K562 (cell line): ENCODE data around the gene NCOA4. TPM values are rescaled to one million over a fixed set of nuclear protein-coding genes. Genes with fewer than 3 reads are reported as not detected.

ENCODE experiments used
- ARHGAP35 ChIP-seq: fragments of 450-650 bp; IDR thresholded peaks from 2 replicates; pipeline ENCODE4 v1.6.1; 2018; ENCODE audit not compliant: partially characterized antibody
- BACH1 ChIP-seq: fragments of 200-800 bp; sonication (Bioruptor generic); IDR thresholded peaks from 2 replicates; pipeline ENCODE4 v1.6.1; 2016; ENCODE audit warnings: missing genetic modification characterization, missing compliant biosample characterization
- CBFA2T3 ChIP-seq: fragments of 450-650 bp; IDR thresholded peaks from 2 replicates; pipeline ENCODE4 v1.6.1; 2017
- DACH1 ChIP-seq: fragments of 450-650 bp; IDR thresholded peaks from 2 replicates; pipeline ENCODE4 v1.6.1; 2018; ENCODE audit not compliant: partially characterized antibody
- EHMT2 ChIP-seq: fragments of 450-650 bp; IDR thresholded peaks from 2 replicates; pipeline ENCODE4 v1.6.1; 2018; ENCODE audit warnings: antibody characterized with exemption
- EWSR1 ChIP-seq: fragments of 450-650 bp; IDR thresholded peaks from 2 replicates; pipeline ENCODE4 v1.6.1; 2018; ENCODE audit warnings: borderline replicate concordance, mild to moderate bottlenecking, low read depth, moderate library complexity; ENCODE audit not compliant: partially characterized antibody
- HDAC1 ChIP-seq, 2 experiments: fragments of 450-650 bp; IDR thresholded peaks; 2 replicates each; pipeline ENCODE4 v1.6.1; 2016 to 2017; ENCODE audit warnings: inconsistent platforms in 1 of 2, mild to moderate bottlenecking in 1 of 2, moderate library complexity in 1 of 2
- HNRNPK ChIP-seq: fragments of 200-400 bp; formaldehyde crosslinking; IDR thresholded peaks from one replicate; pipeline ENCODE4 v1.6.1; 2018; ENCODE audit warnings: mild to moderate bottlenecking, low read depth, low read length; ENCODE audit not compliant: poor library complexity, severe bottlenecking
- MTF1 ChIP-seq: fragments of 250-450 bp; sonication (Bioruptor Pico); IDR thresholded peaks from 2 replicates; pipeline ENCODE4 v1.9.0; 2021; ENCODE audit warnings: moderate library complexity, mild to moderate bottlenecking, inconsistent platforms, borderline replicate concordance
- RAD21 ChIP-seq, 2 experiments: fragments of 250-450 bp in 1 of 2; fragments of 450-650 bp in 1 of 2; sonication (Bioruptor Pico) in 1 of 2; formaldehyde crosslinking in 1 of 2; IDR thresholded peaks in 1 of 2; conservative IDR thresholded peaks in 1 of 2; 2 replicates each; pipeline versions ENCODE4 v1.4.0 to v1.8.0; 2020 to 2022; ENCODE audit warnings: mild to moderate bottlenecking in 2 of 2, moderate library complexity in 1 of 2
- SMARCA4 ChIP-seq: fragments of 450-650 bp; IDR thresholded peaks from 2 replicates; pipeline ENCODE4 v1.6.1; 2016
- SRF ChIP-seq, 2 experiments: fragments of 250-450, 450-650 bp in 1 of 2; sonication (Bioruptor Pico) in 1 of 2; sonication (generic) in 1 of 2; formaldehyde crosslinking; IDR thresholded peaks; 2 replicates each; pipeline versions ENCODE4 v1.5.0 to v1.5.1; 2020 to 2022; ENCODE audit warnings: mild to moderate bottlenecking in 1 of 2, missing genetic modification reagents in 1 of 2
- ZFPM2 ChIP-seq: fragments of 250-450 bp; sonication (Bioruptor Pico); IDR thresholded peaks from 2 replicates; pipeline ENCODE4 v1.5.1; 2022; ENCODE audit warnings: mild to moderate bottlenecking
- ZNF174 ChIP-seq: fragments of 250-450 bp; sonication (Bioruptor Pico); IDR thresholded peaks from 2 replicates; pipeline ENCODE4 v1.4.0; 2020; ENCODE audit warnings: mild to moderate bottlenecking
- ZNF57 ChIP-seq: fragments of 450-650 bp; formaldehyde crosslinking; IDR thresholded peaks from 2 replicates; pipeline ENCODE4 v1.4.0; 2020; ENCODE audit warnings: mild to moderate bottlenecking, moderate library complexity
- ZNF717 ChIP-seq: fragments of 250-450 bp; sonication (Bioruptor Pico); IDR thresholded peaks from 2 replicates; pipeline ENCODE4 v1.5.0; 2021
- ZNF778 ChIP-seq: fragments of 450-650 bp; formaldehyde crosslinking; IDR thresholded peaks from 2 replicates; pipeline ENCODE4 v1.4.0; 2020; ENCODE audit warnings: mild to moderate bottlenecking, moderate library complexity
- polyA plus RNA-seq, 8 experiments: library from polyadenylated mRNA; depleted of rRNA in 4 of 8; stranded (reverse) in 5 of 8; unstranded in 3 of 8; fragments of >200 nt; fragmentation: Nextera tagmentation in 2 of 8; fragmentation: Illumina TruSeq in 1 of 8; extraction: Ambion mirVana in 2 of 8; extraction: Trizol in 1 of 8; gene quantifications; 2 replicates each; pipeline versions ENCODE4 v1.2.1 to v1.2.3, GENCODE V29; 2011 to 2014; ENCODE audit warnings: inconsistent platforms in 1 of 8, missing spikeins in 1 of 8
- total RNA-seq, 7 experiments: library from RNA; depleted of rRNA in 6 of 7; stranded (reverse); fragments of >200 nt in 6 of 7; fragmentation: Illumina TruSeq in 2 of 7; extraction: Trizol in 2 of 7; gene quantifications; 2 replicates each; pipeline versions ENCODE4 v1.2.1 to v1.2.3, GENCODE V29; 2011 to 2021; ENCODE audit warnings: low replicate concordance in 1 of 7
- TF ChIP-seq, protein P1 (sequence below): fragments of 250-450 bp; sonication (Bioruptor Pico); IDR thresholded peaks from 2 replicates; pipeline ENCODE4 v1.5.0; 2022; ENCODE audit warnings: mild to moderate bottlenecking
- TF ChIP-seq, protein P2 (sequence below): fragments of 250-450 bp; sonication (Bioruptor Pico); IDR thresholded peaks from 2 replicates; pipeline ENCODE4 v1.5.0; 2021
- TF ChIP-seq, protein P3 (sequence below), 2 experiments: fragments of 450-650 bp in 1 of 2; sonication (generic) in 1 of 2; formaldehyde crosslinking in 1 of 2; IDR thresholded peaks in 1 of 2; conservative IDR thresholded peaks in 1 of 2; 2 replicates each; pipeline versions ENCODE4 v1.6.1 to v1.8.1; 2016 to 2023; ENCODE audit warnings: mild to moderate bottlenecking in 2 of 2, moderate library complexity in 2 of 2, inconsistent platforms in 1 of 2, missing genetic modification reagents in 1 of 2
- TF ChIP-seq, protein P4 (sequence below): fragments of 250-450 bp; sonication (Bioruptor Pico); IDR thresholded peaks from 2 replicates; pipeline ENCODE4 v1.5.0; 2021; ENCODE audit warnings: mild to moderate bottlenecking, borderline replicate concordance

NCOA4 gene
- total and polyA plus RNA-seq, 9 of the 15 experiments (the other 6 are each of a cell fraction or from before 2014, with no cell fraction given): 89.8 to 283 (median 181) TPM

DNA sequence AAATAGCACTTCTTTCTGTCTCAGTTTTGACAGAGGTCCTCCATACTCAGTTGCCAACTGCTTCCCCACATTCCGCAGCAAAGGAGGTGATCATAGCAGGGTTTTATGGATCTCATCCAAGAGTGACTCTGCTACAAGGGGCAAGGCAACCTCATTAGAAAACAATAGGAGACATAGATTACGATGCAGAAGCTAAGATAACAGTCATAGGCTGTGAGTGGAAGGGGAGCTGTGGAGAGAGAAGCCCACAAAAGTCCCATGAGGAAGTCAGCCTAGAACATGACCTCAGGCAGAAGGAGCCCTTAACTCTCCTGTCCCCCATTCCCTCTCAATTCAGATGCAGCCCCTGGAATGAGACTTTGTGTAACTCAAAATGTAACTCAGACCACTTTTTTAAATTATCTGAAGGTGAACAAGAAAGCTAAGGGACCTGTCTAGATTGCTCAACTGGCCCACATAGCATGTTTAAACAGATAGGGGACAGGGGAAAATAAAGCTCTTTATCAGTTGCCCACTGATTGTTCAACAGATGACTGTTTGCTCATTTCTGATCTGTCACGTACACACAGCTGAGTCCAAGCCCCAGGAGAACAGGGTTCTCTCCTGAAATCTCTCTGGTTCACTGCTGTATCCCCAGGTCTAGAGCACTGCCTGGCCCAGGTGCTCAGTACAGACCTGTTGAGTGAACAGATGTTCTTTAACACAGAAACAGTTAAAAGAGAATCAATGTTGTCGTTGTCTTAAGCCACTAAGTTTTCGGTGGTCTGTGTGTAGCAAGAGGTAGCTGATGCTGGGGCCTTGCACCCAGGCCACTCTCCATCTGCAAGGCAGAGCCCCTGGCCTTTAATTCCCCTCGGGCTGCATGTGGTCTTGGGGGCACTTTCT is 1.5 kb upstream of the NCOA4 start (continued):
- TF ChIP-seq ZNF174 (CRISPR knock-in tag) (no peak), ARHGAP35 (no peak), ZNF57 (CRISPR knock-in tag) (no peak), HDAC1 (IDR thresholded peaks at IDR 0.05) (peak in 1 of 2 experiments; percentile 51; a peak in 1 of 4 replicates), MTF1 (CRISPR knock-in tag) (no peak), SMARCA4 (peak; percentile 73), RAD21 (CRISPR knock-in tag; conservative IDR thresholded peaks at IDR 0.05 in 1 of 2, IDR thresholded peaks at IDR 0.05 in 1 of 2) (no peak), DACH1 (no peak), BACH1 (0 out of 2 replicates have a peak, but pooled peaks have one; percentile 42), ZFPM2 (CRISPR knock-in tag) (no peak), ZNF778 (CRISPR knock-in tag) (no peak), HNRNPK (no peak), SRF (CRISPR knock-in tag; IDR thresholded peaks at IDR 0.05) (no peak), EHMT2 (no peak), CBFA2T3 (peak; percentile 86), ZNF717 (CRISPR knock-in tag) (no peak), EWSR1 (no peak)
- TF ChIP-seq, protein P1, sequence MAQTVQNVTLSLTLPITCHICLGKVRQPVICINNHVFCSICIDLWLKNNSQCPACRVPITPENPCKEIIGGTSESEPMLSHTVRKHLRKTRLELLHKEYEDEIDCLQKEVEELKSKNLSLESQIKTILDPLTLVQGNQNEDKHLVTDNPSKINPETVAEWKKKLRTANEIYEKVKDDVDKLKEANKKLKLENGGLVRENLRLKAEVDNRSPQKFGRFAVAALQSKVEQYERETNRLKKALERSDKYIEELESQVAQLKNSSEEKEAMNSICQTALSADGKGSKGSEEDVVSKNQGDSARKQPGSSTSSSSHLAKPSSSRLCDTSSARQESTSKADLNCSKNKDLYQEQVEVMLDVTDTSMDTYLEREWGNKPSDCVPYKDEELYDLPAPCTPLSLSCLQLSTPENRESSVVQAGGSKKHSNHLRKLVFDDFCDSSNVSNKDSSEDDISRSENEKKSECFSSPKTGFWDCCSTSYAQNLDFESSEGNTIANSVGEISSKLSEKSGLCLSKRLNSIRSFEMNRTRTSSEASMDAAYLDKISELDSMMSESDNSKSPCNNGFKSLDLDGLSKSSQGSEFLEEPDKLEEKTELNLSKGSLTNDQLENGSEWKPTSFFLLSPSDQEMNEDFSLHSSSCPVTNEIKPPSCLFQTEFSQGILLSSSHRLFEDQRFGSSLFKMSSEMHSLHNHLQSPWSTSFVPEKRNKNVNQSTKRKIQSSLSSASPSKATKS (CRISPR knock-in tag): no peak
- TF ChIP-seq, protein P2, sequence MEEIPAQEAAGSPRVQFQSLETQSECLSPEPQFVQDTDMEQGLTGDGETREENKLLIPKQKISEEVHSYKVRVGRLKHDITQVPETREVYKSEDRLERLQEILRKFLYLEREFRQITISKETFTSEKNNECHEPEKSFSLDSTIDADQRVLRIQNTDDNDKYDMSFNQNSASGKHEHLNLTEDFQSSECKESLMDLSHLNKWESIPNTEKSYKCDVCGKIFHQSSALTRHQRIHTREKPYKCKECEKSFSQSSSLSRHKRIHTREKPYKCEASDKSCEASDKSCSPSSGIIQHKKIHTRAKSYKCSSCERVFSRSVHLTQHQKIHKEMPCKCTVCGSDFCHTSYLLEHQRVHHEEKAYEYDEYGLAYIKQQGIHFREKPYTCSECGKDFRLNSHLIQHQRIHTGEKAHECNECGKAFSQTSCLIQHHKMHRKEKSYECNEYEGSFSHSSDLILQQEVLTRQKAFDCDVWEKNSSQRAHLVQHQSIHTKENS: no peak
- TF ChIP-seq, protein P3, sequence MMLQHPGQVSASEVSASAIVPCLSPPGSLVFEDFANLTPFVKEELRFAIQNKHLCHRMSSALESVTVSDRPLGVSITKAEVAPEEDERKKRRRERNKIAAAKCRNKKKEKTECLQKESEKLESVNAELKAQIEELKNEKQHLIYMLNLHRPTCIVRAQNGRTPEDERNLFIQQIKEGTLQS (IDR thresholded peaks at IDR 0.05): peak; percentile 41
- TF ChIP-seq, protein P3 (CRISPR knock-in tag; conservative IDR thresholded peaks at IDR 0.05): no peak
- TF ChIP-seq, protein P4, sequence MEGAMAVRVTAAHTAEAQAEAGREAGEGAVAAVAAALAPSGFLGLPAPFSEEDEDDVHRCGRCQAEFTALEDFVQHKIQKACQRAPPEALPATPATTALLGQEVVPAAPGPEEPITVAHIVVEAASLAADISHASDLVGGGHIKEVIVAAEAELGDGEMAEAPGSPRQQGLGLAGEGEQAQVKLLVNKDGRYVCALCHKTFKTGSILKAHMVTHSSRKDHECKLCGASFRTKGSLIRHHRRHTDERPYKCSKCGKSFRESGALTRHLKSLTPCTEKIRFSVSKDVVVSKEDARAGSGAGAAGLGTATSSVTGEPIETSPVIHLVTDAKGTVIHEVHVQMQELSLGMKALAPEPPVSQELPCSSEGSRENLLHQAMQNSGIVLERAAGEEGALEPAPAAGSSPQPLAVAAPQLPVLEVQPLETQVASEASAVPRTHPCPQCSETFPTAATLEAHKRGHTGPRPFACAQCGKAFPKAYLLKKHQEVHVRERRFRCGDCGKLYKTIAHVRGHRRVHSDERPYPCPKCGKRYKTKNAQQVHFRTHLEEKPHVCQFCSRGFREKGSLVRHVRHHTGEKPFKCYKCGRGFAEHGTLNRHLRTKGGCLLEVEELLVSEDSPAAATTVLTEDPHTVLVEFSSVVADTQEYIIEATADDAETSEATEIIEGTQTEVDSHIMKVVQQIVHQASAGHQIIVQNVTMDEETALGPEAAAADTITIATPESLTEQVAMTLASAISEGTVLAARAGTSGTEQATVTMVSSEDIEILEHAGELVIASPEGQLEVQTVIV (CRISPR knock-in tag): no peak
